Mesenchymal stem cell (in vitro differentiated cells and primary cell): ENCODE results near the gene ECSCR.

Experiments used
- DNase-seq: peaks from one replicate; pipeline ENCODE4 v3.0.0-alpha.2; 2013
- H2AFZ ChIP-seq: one replicate; pipeline ENCODE4 v1.6.1; 2013; ENCODE audit warnings: low read depth, mild to moderate bottlenecking, control low read depth, inconsistent platforms, low read length, moderate library complexity
- H2AK5ac ChIP-seq: 2 replicates; pipeline ENCODE4 v1.6.1; 2013; ENCODE audit warnings: low read length, moderate library complexity, mild to moderate bottlenecking, inconsistent platforms; ENCODE audit not compliant: severe bottlenecking
- H2BK120ac ChIP-seq: one replicate; pipeline ENCODE4 v1.6.1; 2013; ENCODE audit warnings: low read depth, mild to moderate bottlenecking, inconsistent platforms, low read length, moderate library complexity
- H2BK12ac ChIP-seq, 2 experiments: one replicate each; pipeline ENCODE4 v1.6.1; 2013; ENCODE audit warnings: inconsistent platforms in 2 of 2, low read length in 2 of 2, mild to moderate bottlenecking in 2 of 2, moderate library complexity in 2 of 2, control low read depth in 1 of 2
- H2BK15ac ChIP-seq: one replicate; pipeline ENCODE4 v1.6.1; 2013; ENCODE audit warnings: mild to moderate bottlenecking, low read depth, inconsistent platforms; ENCODE audit not compliant: poor library complexity, severe bottlenecking
- H2BK5ac ChIP-seq: 2 replicates; pipeline ENCODE4 v1.6.1; 2013; ENCODE audit warnings: low read depth, mild to moderate bottlenecking, low read length, control low read depth, inconsistent platforms; ENCODE audit not compliant: poor library complexity, severe bottlenecking
- H3K14ac ChIP-seq, 2 experiments: one replicate each; pipeline ENCODE4 v1.6.1; 2013; ENCODE audit warnings: inconsistent platforms in 2 of 2, low read length in 2 of 2, control low read depth in 1 of 2, mild to moderate bottlenecking in 1 of 2, moderate library complexity in 1 of 2
- H3K18ac ChIP-seq, 2 experiments: one replicate each; pipeline ENCODE4 v1.6.1; 2013; ENCODE audit warnings: inconsistent platforms in 2 of 2, low read length in 2 of 2, control low read depth in 1 of 2, low read depth in 1 of 2, mild to moderate bottlenecking in 1 of 2
- H3K23ac ChIP-seq, 2 experiments: one replicate each; pipeline ENCODE4 v1.6.1; 2013; ENCODE audit warnings: inconsistent platforms in 2 of 2, low read length in 2 of 2, mild to moderate bottlenecking in 2 of 2, moderate library complexity in 2 of 2, control low read depth in 1 of 2
- H3K27ac ChIP-seq: 2 replicates; pipeline ENCODE4 v1.5.1; 2013; ENCODE audit warnings: mild to moderate bottlenecking, moderate library complexity, low read length, control low read depth, inconsistent platforms; ENCODE audit not compliant: poor library complexity, severe bottlenecking
- H3K27me3 ChIP-seq, 2 experiments: 2 replicates each; pipeline versions ENCODE4 v1.6.1 to v1.7.0; 2013; ENCODE audit warnings: low read length in 2 of 2, mild to moderate bottlenecking in 2 of 2, moderate library complexity in 2 of 2, control low read depth in 1 of 2, inconsistent platforms in 1 of 2; ENCODE audit not compliant: control insufficient read depth in 1 of 2, insufficient read depth in 1 of 2
- H3K36me3 ChIP-seq, 2 experiments: 2 replicates each; pipeline versions ENCODE4 v1.6.1 to v1.7.0; 2013; ENCODE audit warnings: low read length in 2 of 2, control low read depth in 1 of 2, inconsistent platforms in 1 of 2, low read depth in 1 of 2, mild to moderate bottlenecking in 1 of 2; ENCODE audit not compliant: insufficient read depth in 2 of 2, control insufficient read depth in 1 of 2
- H3K4ac ChIP-seq, 2 experiments: one replicate each; pipeline ENCODE4 v1.6.1; 2013; ENCODE audit warnings: inconsistent platforms in 2 of 2, low read length in 2 of 2, mild to moderate bottlenecking in 2 of 2, moderate library complexity in 2 of 2, control low read depth in 1 of 2, low read depth in 1 of 2
- H3K4me1 ChIP-seq: 2 replicates; pipeline ENCODE4 v1.6.1; 2013; ENCODE audit warnings: low read depth, low read length, control low read depth; ENCODE audit not compliant: control insufficient read depth, insufficient read depth
- H3K4me2 ChIP-seq: 2 replicates; pipeline ENCODE4 v1.6.1; 2013; ENCODE audit warnings: low read length, mild to moderate bottlenecking, inconsistent platforms; ENCODE audit not compliant: poor library complexity, severe bottlenecking
- H3K4me3 ChIP-seq, 2 experiments: 2 replicates each; pipeline versions ENCODE4 v1.5.1 to v1.7.0; 2013; ENCODE audit warnings: low read length in 2 of 2, mild to moderate bottlenecking in 2 of 2, control low read depth in 1 of 2, low read depth in 1 of 2; ENCODE audit not compliant: insufficient read depth in 1 of 2
- H3K79me1 ChIP-seq: replicated peaks from 2 replicates; pipeline ENCODE4 v1.6.1; 2013; ENCODE audit warnings: mild to moderate bottlenecking, control low read depth, low read length, inconsistent platforms; ENCODE audit not compliant: poor library complexity, severe bottlenecking
- H3K9ac ChIP-seq: 2 replicates; pipeline ENCODE4 v1.7.0; 2013; ENCODE audit warnings: mild to moderate bottlenecking, low read length, moderate library complexity
- H3K9me3 ChIP-seq: 2 replicates; pipeline ENCODE4 v1.7.0; 2013; ENCODE audit warnings: mild to moderate bottlenecking, low read length; ENCODE audit not compliant: control insufficient read depth
- H4K8ac ChIP-seq: one replicate; pipeline ENCODE4 v1.6.1; 2013; ENCODE audit warnings: inconsistent platforms, mild to moderate bottlenecking, low read length, moderate library complexity
- H4K91ac ChIP-seq: one replicate; pipeline ENCODE4 v1.6.1; 2013; ENCODE audit warnings: mild to moderate bottlenecking, low read length, inconsistent platforms
- WGBS: methylation state at CpG from one replicate; pipeline ENCODE4 v1.1.7; 2013; ENCODE audit warnings: mixed read lengths; 5-methylcytosine and 5-hydroxymethylcytosine counted together

Gene ECSCR

DNA sequence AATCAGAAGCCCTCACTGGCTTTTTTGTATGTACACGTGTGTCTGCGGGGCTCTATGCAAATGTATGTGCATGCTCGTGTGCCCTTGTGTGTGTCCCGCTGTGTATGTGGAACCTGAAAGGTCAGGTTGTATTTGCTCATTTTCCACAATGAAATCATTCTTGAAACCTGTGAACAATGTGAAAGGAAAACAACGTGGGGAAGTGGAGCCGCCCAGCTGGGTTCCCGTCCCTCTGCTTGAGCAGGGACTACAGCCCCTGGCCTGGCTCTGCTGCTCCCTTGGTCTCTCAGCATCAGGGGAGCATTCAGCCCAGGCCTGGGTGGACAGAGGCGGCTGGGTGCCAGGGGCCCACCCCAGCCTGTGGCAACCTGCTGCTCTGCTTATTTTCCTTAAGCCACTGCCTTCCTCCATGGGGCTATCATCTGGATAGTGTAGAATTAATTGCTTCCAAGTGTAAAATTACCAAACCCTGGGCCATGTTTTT lies 3.0 kb downstream of the ECSCR start:
- Histone ChIP-seq H3K18ac (no peak overlapping the region), H3K14ac (no peak overlapping the region)

DNA sequence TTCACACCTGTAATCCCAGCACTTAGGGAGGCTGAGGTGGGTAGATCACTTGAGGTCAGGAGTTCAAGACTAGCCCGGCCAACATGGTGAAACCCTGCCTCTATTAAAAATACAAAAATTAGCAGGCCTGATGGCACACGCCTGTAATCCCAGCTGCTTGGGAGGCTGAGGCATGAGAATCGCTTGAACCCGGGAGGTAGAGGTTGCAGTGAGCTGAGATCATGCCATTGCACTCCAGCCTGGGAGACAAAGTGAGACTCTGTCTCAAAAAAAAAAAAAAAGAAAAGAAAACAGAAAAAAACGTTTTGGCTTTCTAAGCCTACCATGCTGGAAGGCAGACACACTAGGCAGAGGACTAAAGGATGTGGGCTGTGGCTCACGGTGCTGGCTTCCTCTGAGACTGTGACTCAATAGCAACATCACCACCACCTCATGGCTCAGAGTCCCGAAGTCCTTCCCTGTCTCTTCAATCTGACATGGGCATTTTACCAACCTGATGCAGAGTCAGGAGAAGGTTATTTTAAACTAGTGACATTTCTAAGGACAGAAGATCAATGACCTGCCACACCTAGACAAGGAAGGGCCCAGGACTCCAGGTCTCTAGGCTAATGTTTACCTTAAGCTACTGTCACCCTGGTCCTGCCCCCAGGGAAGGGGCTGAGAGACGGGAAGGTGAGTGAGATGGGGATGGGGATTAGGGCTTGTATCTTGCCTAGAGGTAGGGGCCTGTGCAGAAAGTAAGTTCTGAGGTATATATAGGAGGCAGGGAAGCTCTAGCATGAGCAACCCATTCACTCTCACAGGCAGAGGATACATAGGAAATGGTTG lies 3.7 kb downstream of the ECSCR start:
- peaks cover 26% of the 10 kb centered on the region for H3K4me1 ChIP-seq
- no peak overlapping the region for H3K9ac ChIP-seq
- DNase-seq, result peak; percentile 44
- H2AK5ac ChIP-seq, result peak overlapping the region; percentile 24
- H2BK12ac ChIP-seq, result no peak overlapping the region
- H4K8ac ChIP-seq, result no peak overlapping the region
- no peak overlapping the region for H2BK15ac ChIP-seq
- H2AFZ ChIP-seq, result no peak overlapping the region
- H3K14ac ChIP-seq, result no peak overlapping the region
- H3K27me3 ChIP-seq, result no peaks in the 10 kb centered on the region
- peak overlapping the region; percentile 34 for H3K27ac ChIP-seq
- H3K79me1 ChIP-seq, result no peaks in the 10 kb centered on the region
- H3K4me2 ChIP-seq, result no peak overlapping the region
- no peak overlapping the region for H3K4ac ChIP-seq
- H3K4me3 ChIP-seq, result no peak overlapping the region
- H3K23ac ChIP-seq, result no peak overlapping the region
- no peak overlapping the region for H4K91ac ChIP-seq
- 76% methylated on average over 7 of the region's 8 CpGs for WGBS
- no peak overlapping the region for H3K18ac ChIP-seq
- no peak overlapping the region for H2BK120ac ChIP-seq
- no peak overlapping the region for H2BK5ac ChIP-seq
- peaks cover 0 to 6% of the 10 kb centered on the region in 2 experiments for H3K36me3 ChIP-seq
- no peaks in the 10 kb centered on the region for H3K9me3 ChIP-seq

More for the DNA sequence above, 3.0 kb downstream of the ECSCR start:
- no peak overlapping the region for H4K8ac ChIP-seq
- H4K91ac ChIP-seq, result no peak overlapping the region
- H3K36me3 ChIP-seq, result no peaks in the 10 kb centered on the region
- H2BK5ac ChIP-seq, result no peak overlapping the region
- no peak overlapping the region for H2BK12ac ChIP-seq
- no peak overlapping the region for H2BK15ac ChIP-seq
- peak overlapping the region; percentile 71 for H3K27ac ChIP-seq
- peak overlapping the region; percentile 16 for H2AK5ac ChIP-seq
- no peaks in the 10 kb centered on the region for H3K79me1 ChIP-seq
- H2BK120ac ChIP-seq, result no peak overlapping the region
- H3K9ac ChIP-seq, result no peak overlapping the region
- H3K23ac ChIP-seq, result no peak overlapping the region
- no peak for DNase-seq
- H3K4me1 ChIP-seq, result peaks cover 24% of the 10 kb centered on the region
- no peak overlapping the region for H3K4me3 ChIP-seq
- 84% methylated on average over 8 of the region's 8 CpGs for WGBS
- H3K4me2 ChIP-seq, result no peak overlapping the region
- no peak overlapping the region for H2AFZ ChIP-seq
- no peaks in the 10 kb centered on the region for H3K27me3 ChIP-seq
- no peak overlapping the region for H3K4ac ChIP-seq
- no peaks in the 10 kb centered on the region for H3K9me3 ChIP-seq

GRCh38 chr5:139457653-139458306 lies 4.8 kb downstream of the ECSCR start:
- Histone ChIP-seq H2BK5ac (no peak overlapping the region), H3K36me3 (peaks cover 0 to 9% of the 10 kb centered on the region in 2 experiments), H3K4ac (no peak overlapping the region), H3K27ac (no peak overlapping the region), H3K18ac (no peak overlapping the region), H3K23ac (no peak overlapping the region), H2BK12ac (no peak overlapping the region), H3K4me3 (no peak overlapping the region), H3K9ac (no peak overlapping the region), H2BK120ac (no peak overlapping the region), H4K8ac (no peak overlapping the region), H2BK15ac (no peak overlapping the region), H3K14ac (no peak overlapping the region), H3K79me1 (no peaks in the 10 kb centered on the region), H2AFZ (no peak overlapping the region), H3K9me3 (no peaks in the 10 kb centered on the region), H4K91ac (no peak overlapping the region), H2AK5ac (no peak overlapping the region), H3K4me2 (no peak overlapping the region), H3K27me3 (no peaks in the 10 kb centered on the region), H3K4me1 (peaks cover 26% of the 10 kb centered on the region)
- 94% methylated on average over 5 of the region's 5 CpGs for WGBS
- DNase-seq, result no peak

GRCh38 chr5:139457241-139457640 lies 5.3 kb downstream of the ECSCR start:
- no peak overlapping the region for H3K18ac ChIP-seq
- 94% methylated on average over 5 of the region's 5 CpGs for WGBS
- H2BK120ac ChIP-seq, result no peak overlapping the region
- H2BK12ac ChIP-seq, result no peak overlapping the region
- H2AK5ac ChIP-seq, result no peak overlapping the region
- H3K4me1 ChIP-seq, result peaks cover 20% of the 10 kb centered on the region
- no peak overlapping the region for H3K23ac ChIP-seq
- no peak overlapping the region for H3K4me2 ChIP-seq
- no peak overlapping the region for H3K14ac ChIP-seq
- DNase-seq, result no peak
- H3K4ac ChIP-seq, result no peak overlapping the region
- H3K9me3 ChIP-seq, result no peaks in the 10 kb centered on the region
- no peak overlapping the region for H3K4me3 ChIP-seq
- H4K91ac ChIP-seq, result no peak overlapping the region
- H3K27ac ChIP-seq, result no peak overlapping the region
- H3K79me1 ChIP-seq, result no peaks in the 10 kb centered on the region
- peak overlapping the region; percentile 28 for H2BK15ac ChIP-seq
- H3K27me3 ChIP-seq, result no peaks in the 10 kb centered on the region
- no peak overlapping the region for H2AFZ ChIP-seq
- peaks cover 0 to 12% of the 10 kb centered on the region in 2 experiments for H3K36me3 ChIP-seq
- H3K9ac ChIP-seq, result no peak overlapping the region
- no peak overlapping the region for H4K8ac ChIP-seq
- H2BK5ac ChIP-seq, result no peak overlapping the region
